Peyer's patch (tissue), 4 donors: ENCODE results near the gene EFTUD2. TPM values are rescaled to one million over a fixed set of nuclear protein-coding genes. Genes with fewer than 3 reads are reported as not detected.

Source experiments
- DNase-seq, 3 donors: peaks; one replicate each; pipeline ENCODE4 v3.0.0-alpha.2; 2017 to 2019
- H3K27ac ChIP-seq, 4 donors: fragments of 200-600 bp; sonication (generic); one replicate each; pipeline ENCODE4 v1.5.1; 2016 to 2019
- H3K27me3 ChIP-seq, 2 donors: fragments of 200-600 bp; sonication (generic); one replicate each; pipeline ENCODE4 v1.5.1; 2019
- H3K36me3 ChIP-seq, 3 donors: fragments of 200-600 bp; sonication (generic); one replicate each; pipeline ENCODE4 v1.5.1; 2016 to 2019
- H3K4me1 ChIP-seq, 4 donors: fragments of 200-600 bp; sonication (generic); one replicate each; pipeline ENCODE4 v1.5.1; 2016 to 2019
- H3K4me3 ChIP-seq, 4 donors: fragments of 200-600 bp; sonication (generic); 1 replicate in 3 of 4; 2 replicates in 1 of 4; pipeline ENCODE4 v1.5.1; 2016 to 2019; ENCODE audit warnings: mild to moderate bottlenecking in 1 of 4
- H3K9me3 ChIP-seq, 4 donors: fragments of 200-600 bp; sonication (generic); one replicate each; pipeline ENCODE4 v1.5.1; 2016 to 2019; ENCODE audit warnings: mild to moderate bottlenecking in 1 of 4
- CTCF ChIP-seq, 6 experiments: fragments of 450-650 bp in 4 of 6; fragments of 200-600 bp in 2 of 6; sonication (generic) in 1 of 6; IDR thresholded peaks; one replicate each; pipeline ENCODE4 v1.5.1; 2017 to 2019; ENCODE audit warnings: antibody characterized with exemption in 6 of 6, mild to moderate bottlenecking in 3 of 6, moderate library complexity in 1 of 6
- POLR2A ChIP-seq, 2 donors: fragments of 450-650 bp; IDR thresholded peaks; one replicate each; pipeline ENCODE4 v1.5.1; 2017; ENCODE audit warnings: antibody characterized with exemption in 2 of 2, mild to moderate bottlenecking in 2 of 2, moderate library complexity in 2 of 2
- total RNA-seq, 4 donors: library from RNA; depleted of rRNA; stranded (reverse); fragments of >200 nt; gene quantifications; one replicate each; pipeline ENCODE4 v1.1.0, GENCODE V29; 2016

The EFTUD2 gene
- total RNA-seq, 4 donors from 2014 or later = 43.3 to 176 (median 69.8) TPM

GRCh38 chr17:44848257-44848795 lies 50.9 kb downstream of the EFTUD2 start:
- Histone ChIP-seq H3K36me3 (peaks cover 0 to 32% (median 0%) of the 10 kb centered on the region in 3 donors), H3K4me1 (no peaks in the 10 kb centered on the region), H3K27me3 (no peaks in the 10 kb centered on the region), H3K4me3 (no peak overlapping the region), H3K9me3 (no peaks in the 10 kb centered on the region), H3K27ac (no peak overlapping the region)
- no peak for TF ChIP-seq CTCF (IDR thresholded peaks at IDR 0.05)
- TF ChIP-seq POLR2A (IDR thresholded peaks at IDR 0.05) = no peak
- DNase-seq = no peak

DNA sequence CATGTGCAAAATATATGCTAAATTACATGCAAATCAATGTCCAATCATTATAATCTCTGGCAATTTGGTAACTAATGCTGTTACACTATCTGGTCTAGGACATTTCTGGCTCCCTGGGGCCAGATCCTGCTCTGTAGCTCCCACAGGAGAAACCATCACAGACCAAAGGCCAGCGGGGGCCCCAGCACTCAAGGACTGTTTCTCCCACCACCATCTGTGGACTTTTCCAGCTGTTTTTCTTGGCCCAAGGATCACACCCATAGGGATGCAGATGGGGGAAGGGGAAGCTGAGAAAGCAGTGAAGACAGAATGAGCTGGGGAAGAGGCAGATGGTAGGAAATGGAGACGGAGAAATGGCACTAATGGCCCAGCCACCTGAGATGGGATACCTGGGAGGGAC lies 51.7 kb downstream of the EFTUD2 start, which contains the start of gene HIGD1B:
Gene HIGD1B (plus strand): TSS at position 298 of the 400 bp plus-strand sequence. CDS start 270 bp downstream, outside the sequence.
- H3K27me3 ChIP-seq = no peaks in the 10 kb centered on the region
- H3K36me3 ChIP-seq = peaks cover 0 to 24% (median 0%) of the 10 kb centered on the region in 3 donors
- TF ChIP-seq POLR2A (IDR thresholded peaks at IDR 0.05) (no peak), CTCF (IDR thresholded peaks at IDR 0.05) (no peak)
- no peaks in the 10 kb centered on the region for H3K4me1 ChIP-seq
- H3K9me3 ChIP-seq = no peaks in the 10 kb centered on the region
- no peak within 1 kb of the TSS for H3K27ac ChIP-seq
- no peak for DNase-seq
- no peak within 1 kb of the TSS for H3K4me3 ChIP-seq

DNA sequence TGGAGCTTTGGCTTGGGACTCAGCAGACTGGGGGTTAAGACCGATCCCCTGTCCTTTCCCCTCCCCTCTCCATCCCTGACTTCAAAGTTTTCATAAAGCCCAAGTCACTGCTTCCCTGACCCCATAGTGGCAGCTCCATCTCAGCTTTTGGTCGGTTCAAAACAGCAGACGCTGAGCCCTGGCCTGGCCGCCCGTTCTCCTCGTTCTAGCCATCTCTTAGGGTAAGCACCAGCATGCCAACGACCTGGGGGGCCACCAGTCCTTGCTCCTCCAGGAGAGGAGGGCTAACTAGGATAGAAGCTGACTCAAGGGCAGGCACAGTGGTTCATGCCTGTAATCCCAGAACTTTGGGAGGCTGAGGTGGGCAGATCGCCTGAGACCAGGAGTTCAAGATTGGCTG lies 53.0 kb downstream of the EFTUD2 start:
- no peaks in the 10 kb centered on the region for H3K4me1 ChIP-seq
- H3K27ac ChIP-seq = no peak overlapping the region
- no peak for DNase-seq
- no peaks in the 10 kb centered on the region for H3K27me3 ChIP-seq
- H3K4me3 ChIP-seq = no peak overlapping the region
- H3K9me3 ChIP-seq = no peaks in the 10 kb centered on the region
- TF ChIP-seq POLR2A (IDR thresholded peaks at IDR 0.05) = no peak
- TF ChIP-seq CTCF (IDR thresholded peaks at IDR 0.05) = no peak
- H3K36me3 ChIP-seq = peaks cover 0 to 11% (median 0%) of the 10 kb centered on the region in 3 donors

- Histone ChIP-seq H3K27me3 (no peaks in the 10 kb centered on the region), H3K27ac (no peak overlapping the region), H3K9me3 (no peaks in the 10 kb centered on the region), H3K36me3 (no peaks in the 10 kb centered on the region), H3K4me1 (no peaks in the 10 kb centered on the region), H3K4me3 (no peak overlapping the region)
- TF ChIP-seq POLR2A (IDR thresholded peaks at IDR 0.05) = no peak
- no peak for TF ChIP-seq CTCF (IDR thresholded peaks at IDR 0.05)
- DNase-seq = no peak
Observed at GRCh38 chr17:44844390-44844830, 54.8 kb downstream of the EFTUD2 start.

DNA sequence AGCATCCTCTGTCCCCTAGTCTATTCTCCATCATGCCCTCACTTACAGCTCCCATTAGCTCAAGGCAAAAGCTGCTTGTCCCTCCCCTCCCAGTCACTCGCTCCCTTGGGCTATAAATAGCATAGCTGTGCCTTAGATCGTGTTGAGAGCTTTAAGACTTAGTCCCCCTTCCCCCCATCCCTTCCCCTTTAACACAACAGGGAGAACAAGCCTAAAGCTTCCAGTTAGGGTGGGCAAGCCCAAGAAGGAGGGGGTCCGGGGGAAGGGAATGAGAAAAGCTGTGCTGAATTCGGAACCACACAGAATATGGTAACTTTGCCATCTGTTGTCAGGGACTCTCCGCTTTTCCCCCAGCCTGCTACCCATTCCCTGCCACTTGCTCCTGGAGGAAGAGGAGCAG lies 56.5 kb downstream of the EFTUD2 start:
- no peaks in the 10 kb centered on the region for H3K27me3 ChIP-seq
- H3K4me1 ChIP-seq = no peaks in the 10 kb centered on the region
- TF ChIP-seq CTCF (IDR thresholded peaks at IDR 0.05) = no peak
- TF ChIP-seq POLR2A (IDR thresholded peaks at IDR 0.05) = no peak
- H3K27ac ChIP-seq = peak overlapping the region in 1 of 4 donors; percentile 30
- no peaks in the 10 kb centered on the region for H3K36me3 ChIP-seq
- H3K9me3 ChIP-seq = no peaks in the 10 kb centered on the region
- no peak overlapping the region for H3K4me3 ChIP-seq
- DNase-seq = no peak
